ENCODE results near the gene OLA1.

DNA sequence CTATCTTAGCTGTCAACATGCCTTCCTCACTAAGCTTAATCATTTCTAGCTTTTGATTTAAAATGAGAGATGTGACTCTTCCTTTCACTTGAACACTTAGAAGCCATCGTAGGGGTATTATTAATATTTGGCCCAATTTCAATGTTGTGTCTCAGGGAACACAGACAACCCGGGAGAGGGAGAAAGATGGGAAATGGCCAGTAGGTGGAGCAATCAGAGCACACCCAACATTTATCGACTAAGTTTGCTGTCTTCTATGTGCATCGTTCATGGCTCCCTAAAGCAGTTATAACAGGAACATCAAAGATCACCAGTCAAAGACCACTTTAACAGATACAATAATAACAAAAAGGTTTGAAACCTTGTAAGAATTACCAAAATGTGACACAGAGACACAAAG, 110.2 kb downstream of the OLA1 start:
- TF ChIP-seq CTCF (IDR thresholded peaks at IDR 0.05; ENCODE audit: insufficient read depth, low read length) (peak; percentile 8), REST (IDR thresholded peaks at IDR 0.05; ENCODE audit: insufficient replicate concordance, low read depth) (no peak), POLR2AphosphoS5 (IDR thresholded peaks at IDR 0.05; ENCODE audit: low read depth) (no peak), GABPA (IDR thresholded peaks at IDR 0.05; ENCODE audit: low read depth) (no peak), SPI1 (IDR thresholded peaks at IDR 0.05; ENCODE audit: borderline replicate concordance, low read depth) (no peak)
